NCI-H1436 treated with DMSO at 0.1 percent for 48 hours (cell line): Measurements from ENCODE around the gene ACTR2.
"Not testable (repeated sequence)": the region's sequence is repeated elsewhere in the genome, so short reads cannot be mapped to it uniquely, and the experiment has no call there.

Experiments
- DNase-seq: peaks from one replicate; lab custom pipeline; 2025; lab: John Stamatoyannopoulos, UW

Gene ACTR2

GRCh38 chr2:65313126-65313953 is 85.7 kb downstream of the ACTR2 start:
- no peak for DNase-seq

- no peak for DNase-seq
These were observed 86.3 kb downstream of the ACTR2 start for GRCh38 chr2:65313954-65314256.

GRCh38 chr2:65314801-65315441 is 87.3 kb downstream of the ACTR2 start:
- DNase-seq = no peak

GRCh38 chr2:65316072-65316471 is 88.4 kb downstream of the ACTR2 start:
- no peak for DNase-seq

- DNase-seq = not testable (repeated sequence)
These were observed 89.7 kb downstream of the ACTR2 start for GRCh38 chr2:65317351-65317750.

- no peak for DNase-seq
These were observed 90.2 kb downstream of the ACTR2 start for GRCh38 chr2:65317841-65318240.

GRCh38 chr2:65319072-65319673 is 91.5 kb downstream of the ACTR2 start:
- DNase-seq = no peak

GRCh38 chr2:65319674-65320041 is 92.0 kb downstream of the ACTR2 start:
- no peak for DNase-seq

- no peak for DNase-seq
These were observed 92.6 kb downstream of the ACTR2 start for GRCh38 chr2:65320042-65320725.
